ENCODE results near the gene SLC22A9.
"Not testable (repeated sequence)": the region's sequence is repeated elsewhere in the genome, so short reads cannot be mapped to it uniquely, and the experiment has no call there.

SLC22A9 gene

GRCh38 chr11:63369165-63369970 lies at the start of gene SLC22A9:
TSS of gene SLC22A9 (plus strand) at chr11:63369785. CDS start at chr11:63370057, 272 bp downstream.
- DNase-seq, result no peak

- no peak for DNase-seq
Measured at GRCh38 chr11:63321723-63322122, 47.9 kb upstream of the SLC22A9 start.

- not testable (repeated sequence) for DNase-seq
Measured at GRCh38 chr11:63335089-63335488, 34.5 kb upstream of the SLC22A9 start.

GRCh38 chr11:63337070-63337469 lies 32.5 kb upstream of the SLC22A9 start:
- DNase-seq, result no peak

- no peak for DNase-seq
Measured at GRCh38 chr11:63343130-63343529, 26.5 kb upstream of the SLC22A9 start.

- no peak for DNase-seq
Measured at GRCh38 chr11:63352144-63352543, 17.4 kb upstream of the SLC22A9 start.

- no peak for DNase-seq
Measured at GRCh38 chr11:63362196-63362793, 7.3 kb upstream of the SLC22A9 start.

- no peak for DNase-seq
Measured at GRCh38 chr11:63369971-63370588, 495 bp downstream of the SLC22A9 start.

- no peak for DNase-seq
Measured at GRCh38 chr11:63371396-63371795, 1.8 kb downstream of the SLC22A9 start.

GRCh38 chr11:63375434-63375833 lies 5.8 kb downstream of the SLC22A9 start:
- DNase-seq, result no peak

GRCh38 chr11:63380130-63380529 lies 10.5 kb downstream of the SLC22A9 start:
- no peak for DNase-seq

GRCh38 chr11:63395697-63396096 lies 26.1 kb downstream of the SLC22A9 start:
- DNase-seq, result no peak

- DNase-seq, result no peak
Measured at GRCh38 chr11:63404161-63404935, 34.8 kb downstream of the SLC22A9 start.

GRCh38 chr11:63405114-63405513 lies 35.5 kb downstream of the SLC22A9 start:
- no peak for DNase-seq

GRCh38 chr11:63406458-63406857 lies 36.9 kb downstream of the SLC22A9 start:
- DNase-seq, result no peak

- DNase-seq, result no peak
Measured at GRCh38 chr11:63417174-63417852, 47.7 kb downstream of the SLC22A9 start.

GRCh38 chr11:63427971-63428508 lies 58.5 kb downstream of the SLC22A9 start:
- DNase-seq, result no peak

GRCh38 chr11:63430731-63431130 lies 61.1 kb downstream of the SLC22A9 start:
- not testable (repeated sequence) for DNase-seq

GRCh38 chr11:63435351-63435750 lies 65.8 kb downstream of the SLC22A9 start:
- DNase-seq, result not testable (repeated sequence)

GRCh38 chr11:63435831-63436230 lies 66.2 kb downstream of the SLC22A9 start:
- DNase-seq, result not testable (repeated sequence)

- no peak for DNase-seq
Measured at GRCh38 chr11:63443714-63444113, 74.1 kb downstream of the SLC22A9 start.

GRCh38 chr11:63444160-63444559 lies 74.6 kb downstream of the SLC22A9 start:
- DNase-seq, result no peak
